DND-41 (cell line): ENCODE results near the gene GALK1.

Experiments
- CTCF ChIP-seq: IDR thresholded peaks from 2 replicates; pipeline ENCODE4 v1.5.1; 2012; ENCODE audit warnings: borderline replicate concordance, low read length, moderate library complexity, mild to moderate bottlenecking; ENCODE audit not compliant: poor library complexity, severe bottlenecking; ENCODE audit errors: extremely low read depth
- EZH2 ChIP-seq: IDR thresholded peaks from 3 replicates; pipeline ENCODE4 v1.6.1; 2012; ENCODE audit warnings: borderline replicate concordance, low read depth, mild to moderate bottlenecking, moderate library complexity, low read length, inconsistent platforms; ENCODE audit not compliant: severe bottlenecking

GRCh38 chr17:75743625-75744206 lies 21.3 kb downstream of the GALK1 start:
- TF ChIP-seq CTCF (no peak), EZH2 (no peak)
